GDM1 (cell line): Measurements from ENCODE around the gene RSU1.
A peak's percentile ranks its signal among the peaks of the same experiment; 100 is the strongest.

Source experiments
- DNase-seq: peaks from one replicate; lab custom pipeline; 2025; lab: John Stamatoyannopoulos, UW

RSU1 gene

GRCh38 chr10:16602104-16602775 lies 215.0 kb downstream of the RSU1 start:
- DNase-seq, result no peak

- DNase-seq, result no peak
Observed at GRCh38 chr10:16599662-16600061, 217.6 kb downstream of the RSU1 start.

- DNase-seq, result no peak
Observed at GRCh38 chr10:16597656-16598055, 219.6 kb downstream of the RSU1 start.

GRCh38 chr10:16592378-16592777 lies 224.8 kb downstream of the RSU1 start:
- DNase-seq, result no peak

GRCh38 chr10:16586358-16587138 lies 230.7 kb downstream of the RSU1 start:
- DNase-seq, result no peak

- no peak for DNase-seq
Observed at GRCh38 chr10:16585103-16585502, 232.1 kb downstream of the RSU1 start.

- DNase-seq, result no peak
Observed at GRCh38 chr10:16583382-16583781, 233.8 kb downstream of the RSU1 start.

GRCh38 chr10:16581202-16581601 lies 236.0 kb downstream of the RSU1 start:
- no peak for DNase-seq

- DNase-seq, result no peak
Observed at GRCh38 chr10:16570731-16571130, 246.5 kb downstream of the RSU1 start.

- DNase-seq, result no peak
Observed at GRCh38 chr10:16566202-16566805, 250.9 kb downstream of the RSU1 start.

- no peak for DNase-seq
Observed at GRCh38 chr10:16565604-16566003, 251.6 kb downstream of the RSU1 start.

- DNase-seq, result no peak
Observed at GRCh38 chr10:16562891-16563290, 254.3 kb downstream of the RSU1 start.

GRCh38 chr10:16559236-16559773 lies 257.9 kb downstream of the RSU1 start:
- no peak for DNase-seq

GRCh38 chr10:16547973-16548372 lies 269.3 kb downstream of the RSU1 start:
- no peak for DNase-seq

GRCh38 chr10:16545116-16545736 lies 272.0 kb downstream of the RSU1 start:
- DNase-seq, result peak; percentile 32

- no peak for DNase-seq
Observed at GRCh38 chr10:16544591-16544990, 272.6 kb downstream of the RSU1 start.

GRCh38 chr10:16544099-16544498 lies 273.1 kb downstream of the RSU1 start:
- DNase-seq, result no peak
